ENCODE results near the gene SWT1.
"Not testable (repeated sequence)": the region's sequence is repeated elsewhere in the genome, so short reads cannot be mapped to it uniquely, and the experiment has no call there.

Gene SWT1

DNA sequence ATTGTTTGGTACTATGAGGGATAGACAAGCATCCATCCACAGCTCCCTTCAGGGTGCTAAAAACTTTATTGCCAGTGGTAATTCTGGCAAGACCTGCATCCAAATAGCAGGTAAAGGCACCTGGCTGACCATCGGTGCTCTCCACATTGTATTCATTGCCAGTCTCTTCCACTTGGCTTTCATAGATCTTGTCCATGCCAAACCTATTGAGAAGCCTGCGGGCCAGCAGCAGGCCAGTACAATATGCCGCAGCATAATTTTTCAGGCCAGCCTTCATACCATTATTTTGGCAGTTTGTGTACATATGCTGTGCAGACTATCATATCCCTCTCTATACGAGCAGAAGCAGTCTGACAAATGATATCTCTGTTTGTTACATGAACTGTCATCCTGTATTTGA lies 70.2 kb downstream of the SWT1 start:
- no peaks in the 10 kb centered on the region; the same call in 1 of the 2 replicates for H3K36me3 ChIP-seq (ENCODE audit: insufficient read depth, low read length)
- H3K4me3 ChIP-seq (ENCODE audit: low read length), result no peak overlapping the region
- no peaks in the 10 kb centered on the region for H3K4me1 ChIP-seq (ENCODE audit: insufficient read depth, low read length)
- 94% methylated on average over 4 of the region's 4 CpGs for WGBS
- no peaks in the 10 kb centered on the region for H3K27me3 ChIP-seq (ENCODE audit: insufficient read depth, low read length)
- H3K9ac ChIP-seq (ENCODE audit: low read depth, low read length), result no peak overlapping the region
- H3K27ac ChIP-seq (ENCODE audit: low read depth, low read length), result no peak overlapping the region
- peaks cover 5% of the 10 kb centered on the region; the same call in 1 of the 2 replicates for H3K9me3 ChIP-seq (ENCODE audit: insufficient read depth, low read depth, low read length)

DNA sequence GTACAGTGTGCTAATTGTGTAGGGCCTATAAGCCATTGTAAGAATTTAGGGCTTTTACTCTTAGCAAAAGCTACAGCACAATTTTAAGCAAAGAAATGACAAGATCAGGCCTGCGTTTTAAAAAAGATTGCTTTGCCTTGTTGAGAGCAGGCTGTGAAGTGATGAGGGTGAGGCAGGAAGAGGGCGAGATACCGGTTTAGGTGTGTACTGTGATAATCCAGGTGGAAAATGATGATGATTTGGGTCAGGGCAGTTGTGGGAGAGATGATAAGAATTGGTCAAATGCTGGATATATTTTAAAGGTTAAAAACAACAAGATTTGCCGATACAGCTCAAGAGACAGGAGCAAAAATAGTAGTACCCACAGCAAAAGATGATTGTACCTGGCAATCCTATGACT lies 72.0 kb downstream of the SWT1 start:
- peaks cover 3% of the 10 kb centered on the region; the same call in 1 of the 2 replicates for H3K9me3 ChIP-seq (ENCODE audit: insufficient read depth, low read depth, low read length)
- no peaks in the 10 kb centered on the region for H3K4me1 ChIP-seq (ENCODE audit: insufficient read depth, low read length)
- H3K36me3 ChIP-seq (ENCODE audit: insufficient read depth, low read length), result no peaks in the 10 kb centered on the region; the same call in 1 of the 2 replicates
- 96% methylated on average over 4 of the region's 4 CpGs for WGBS
- no peak overlapping the region for H3K9ac ChIP-seq (ENCODE audit: low read depth, low read length)
- no peak overlapping the region for H3K4me3 ChIP-seq (ENCODE audit: low read length)
- H3K27ac ChIP-seq (ENCODE audit: low read depth, low read length), result no peak overlapping the region
- no peaks in the 10 kb centered on the region for H3K27me3 ChIP-seq (ENCODE audit: insufficient read depth, low read length)

DNA sequence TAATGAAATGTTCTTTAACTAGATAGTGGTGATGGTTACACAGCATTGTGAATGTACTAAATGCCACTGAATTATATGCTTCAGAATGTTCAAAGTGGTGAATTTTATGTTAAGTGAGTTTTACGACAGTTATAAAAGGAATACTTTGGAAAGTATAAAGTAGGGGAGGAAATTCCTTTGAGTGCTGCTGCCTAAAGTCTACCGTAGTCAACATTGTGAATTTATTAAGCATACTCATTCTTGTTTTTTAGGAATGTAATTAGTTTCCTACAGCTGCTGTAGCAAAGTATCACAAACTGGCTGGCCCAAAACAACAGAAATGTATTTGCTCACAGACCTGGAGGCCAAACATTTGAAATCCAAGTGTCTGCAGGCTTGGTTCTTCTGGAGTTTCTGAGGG lies 73.0 kb downstream of the SWT1 start:
- H3K27me3 ChIP-seq (ENCODE audit: insufficient read depth, low read length), result no peaks in the 10 kb centered on the region
- 89% methylated on average over 2 of the region's 2 CpGs for WGBS
- H3K27ac ChIP-seq (ENCODE audit: low read depth, low read length), result no peak overlapping the region
- no peaks in the 10 kb centered on the region for H3K4me1 ChIP-seq (ENCODE audit: insufficient read depth, low read length)
- H3K4me3 ChIP-seq (ENCODE audit: low read length), result no peak overlapping the region
- H3K36me3 ChIP-seq (ENCODE audit: insufficient read depth, low read length), result no peaks in the 10 kb centered on the region
- no peaks in the 10 kb centered on the region for H3K9me3 ChIP-seq (ENCODE audit: insufficient read depth, low read depth, low read length)
- no peak overlapping the region for H3K9ac ChIP-seq (ENCODE audit: low read depth, low read length)

DNA sequence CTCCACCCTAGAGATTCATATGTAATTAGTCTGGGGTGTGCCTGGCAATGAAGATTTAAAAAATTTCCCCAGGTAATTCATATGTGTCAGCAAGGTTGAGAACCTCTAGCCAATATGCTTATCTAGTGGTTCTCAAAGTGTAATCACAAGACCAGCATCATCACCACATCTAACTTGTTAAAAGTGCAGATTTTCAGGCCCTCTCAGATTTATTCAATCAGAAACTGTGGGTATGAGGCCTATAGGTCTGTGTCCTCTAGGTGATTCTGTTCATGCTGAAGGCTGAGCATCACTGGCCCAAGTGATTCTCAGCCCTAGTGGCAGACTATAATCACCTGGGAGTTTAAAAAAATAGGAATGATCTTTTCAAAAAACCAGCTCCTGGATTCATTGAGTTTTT lies 75.9 kb downstream of the SWT1 start:
- no peaks in the 10 kb centered on the region for H3K36me3 ChIP-seq (ENCODE audit: insufficient read depth, low read length)
- H3K27me3 ChIP-seq (ENCODE audit: insufficient read depth, low read length), result no peaks in the 10 kb centered on the region
- no peak overlapping the region for H3K9ac ChIP-seq (ENCODE audit: low read depth, low read length)
- H3K9me3 ChIP-seq (ENCODE audit: insufficient read depth, low read depth, low read length), result no peaks in the 10 kb centered on the region
- H3K4me3 ChIP-seq (ENCODE audit: low read length), result no peak overlapping the region
- H3K27ac ChIP-seq (ENCODE audit: low read depth, low read length), result no peak overlapping the region
- no peaks in the 10 kb centered on the region for H3K4me1 ChIP-seq (ENCODE audit: insufficient read depth, low read length)

DNA sequence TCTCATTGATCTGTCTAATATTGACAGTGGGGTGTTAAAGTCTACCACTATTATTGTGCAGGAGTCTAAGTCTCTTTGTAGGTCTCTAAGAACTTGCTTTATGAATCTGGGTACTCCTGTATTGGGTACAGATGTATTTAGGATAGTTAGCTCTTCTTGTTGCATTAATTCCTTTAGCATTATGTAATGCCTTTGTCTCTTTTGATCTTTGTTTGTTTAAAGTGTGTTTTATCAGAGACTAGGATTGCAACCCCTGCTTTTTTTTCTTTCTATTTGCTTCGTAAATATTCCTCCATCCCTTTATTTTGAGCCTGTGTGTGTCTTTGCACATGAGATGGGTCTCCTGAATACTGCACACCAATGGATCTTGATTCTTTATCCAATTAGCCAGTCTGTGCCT lies 77.2 kb downstream of the SWT1 start:
- H3K4me1 ChIP-seq (ENCODE audit: insufficient read depth, low read length); H3K9ac ChIP-seq (ENCODE audit: low read depth, low read length); H3K27me3 ChIP-seq (ENCODE audit: insufficient read depth, low read length); H3K4me3 ChIP-seq (ENCODE audit: low read length); H3K27ac ChIP-seq (ENCODE audit: low read depth, low read length); H3K9me3 ChIP-seq (ENCODE audit: insufficient read depth, low read depth, low read length); H3K36me3 ChIP-seq (ENCODE audit: insufficient read depth, low read length): not testable (repeated sequence)
- WGBS, result 94% methylated on average over 1 of the region's 1 CpG

DNA sequence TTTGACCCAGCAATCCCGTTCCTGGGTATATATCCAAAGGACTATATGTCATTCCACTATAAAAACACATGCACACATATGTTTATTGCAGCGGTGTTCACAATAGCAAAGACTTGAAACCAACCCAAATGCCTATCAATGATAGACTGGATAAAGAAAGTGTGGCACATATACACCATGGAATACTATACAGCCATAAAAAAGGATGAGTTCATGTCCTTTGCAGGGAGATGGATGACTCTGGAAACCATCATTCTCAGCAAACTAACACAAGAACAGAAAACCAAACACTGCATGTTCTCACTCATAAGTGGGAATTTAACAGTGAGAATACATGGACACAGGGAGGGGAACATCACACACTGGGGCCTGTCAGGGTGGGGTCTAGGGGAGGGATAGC lies 80.2 kb downstream of the SWT1 start:
- H3K9ac ChIP-seq (ENCODE audit: low read depth, low read length); H3K27me3 ChIP-seq (ENCODE audit: insufficient read depth, low read length); H3K4me3 ChIP-seq (ENCODE audit: low read length); H3K27ac ChIP-seq (ENCODE audit: low read depth, low read length); H3K9me3 ChIP-seq (ENCODE audit: insufficient read depth, low read depth, low read length); H3K4me1 ChIP-seq (ENCODE audit: insufficient read depth, low read length); H3K36me3 ChIP-seq (ENCODE audit: insufficient read depth, low read length): not testable (repeated sequence)
- 97% methylated on average over 2 of the region's 2 CpGs for WGBS

DNA sequence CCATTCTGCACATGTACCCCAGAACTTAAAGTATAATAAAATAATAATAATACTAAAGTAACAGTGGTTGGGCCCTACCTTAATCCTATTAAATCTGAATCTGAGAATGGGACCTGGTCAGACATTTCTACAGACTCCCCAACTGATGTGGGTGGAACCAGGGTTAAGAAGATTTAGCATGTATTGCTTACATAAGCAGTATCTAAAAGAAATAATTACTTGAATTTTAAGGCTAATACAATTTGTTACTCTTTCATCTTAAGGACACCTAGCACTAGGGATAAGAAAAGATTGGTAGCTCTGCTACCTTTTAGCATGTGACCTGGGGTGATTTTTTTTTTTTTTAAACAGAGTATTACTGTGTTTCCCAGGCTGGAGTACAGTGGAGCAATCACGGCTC lies 80.7 kb downstream of the SWT1 start:
- H3K36me3 ChIP-seq (ENCODE audit: insufficient read depth, low read length), result no peaks in the 10 kb centered on the region
- H3K27ac ChIP-seq (ENCODE audit: low read depth, low read length), result no peak overlapping the region
- H3K4me3 ChIP-seq (ENCODE audit: low read length), result no peak overlapping the region
- H3K27me3 ChIP-seq (ENCODE audit: insufficient read depth, low read length), result no peaks in the 10 kb centered on the region
- H3K9ac ChIP-seq (ENCODE audit: low read depth, low read length), result no peak overlapping the region
- no peaks in the 10 kb centered on the region for H3K9me3 ChIP-seq (ENCODE audit: insufficient read depth, low read depth, low read length)
- peaks cover 6% of the 10 kb centered on the region; the same call in 1 of the 2 replicates for H3K4me1 ChIP-seq (ENCODE audit: insufficient read depth, low read length)
- WGBS, result 97% methylated on average over 1 of the region's 1 CpG

DNA sequence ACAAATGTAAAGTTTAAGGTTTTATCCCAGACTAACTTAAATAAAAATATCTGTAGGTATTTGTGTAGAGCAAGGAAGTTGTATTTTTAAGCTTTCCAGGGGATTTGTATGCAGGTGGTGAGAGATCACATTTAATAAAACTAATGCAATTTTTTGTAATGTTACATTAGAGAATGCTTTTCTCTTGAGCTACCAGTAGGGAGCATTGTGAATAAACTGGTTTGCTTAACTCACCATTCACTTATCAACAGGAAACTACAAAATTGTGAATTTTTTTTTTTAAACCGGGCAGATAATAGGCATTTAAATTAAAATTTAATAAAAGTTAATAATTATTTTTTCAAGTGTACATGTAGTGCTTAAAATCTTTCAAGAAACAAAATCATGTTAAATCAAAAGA lies 81.5 kb downstream of the SWT1 start:
- WGBS, result no CpG with 5 or more reads among the region's 1 CpG
- Histone ChIP-seq H3K36me3 (ENCODE audit: insufficient read depth, low read length) (no peaks in the 10 kb centered on the region), H3K27ac (ENCODE audit: low read depth, low read length) (no peak overlapping the region), H3K27me3 (ENCODE audit: insufficient read depth, low read length) (no peaks in the 10 kb centered on the region), H3K4me1 (ENCODE audit: insufficient read depth, low read length) (peaks cover 6% of the 10 kb centered on the region; the same call in 1 of the 2 replicates), H3K9ac (ENCODE audit: low read depth, low read length) (no peak overlapping the region), H3K9me3 (ENCODE audit: insufficient read depth, low read depth, low read length) (no peaks in the 10 kb centered on the region), H3K4me3 (ENCODE audit: low read length) (no peak overlapping the region)

DNA sequence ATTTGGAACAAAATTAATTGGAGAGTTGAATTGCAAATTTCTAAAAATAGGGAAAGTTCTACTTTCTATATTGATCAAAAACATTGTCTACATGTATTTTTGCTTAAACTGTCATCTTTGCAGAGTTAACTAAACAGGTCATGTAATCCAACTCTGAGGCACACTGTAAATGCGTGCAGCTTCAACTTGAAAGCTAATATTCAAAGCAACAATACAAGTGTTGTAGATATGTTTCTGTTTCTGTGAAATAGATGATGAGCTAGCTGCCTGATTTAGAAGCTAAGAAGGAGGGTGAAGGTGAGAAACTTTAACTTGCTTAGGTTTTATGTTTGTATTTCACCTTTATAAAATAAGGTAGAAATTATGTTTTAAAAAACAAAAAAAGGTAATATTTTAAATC lies 82.9 kb downstream of the SWT1 start:
- H3K4me3 ChIP-seq (ENCODE audit: low read length), result no peak overlapping the region
- WGBS, result 100% methylated on average over 1 of the region's 1 CpG
- H3K27me3 ChIP-seq (ENCODE audit: insufficient read depth, low read length), result no peaks in the 10 kb centered on the region
- H3K27ac ChIP-seq (ENCODE audit: low read depth, low read length), result no peak overlapping the region
- peaks cover 6% of the 10 kb centered on the region; the same call in 1 of the 2 replicates for H3K4me1 ChIP-seq (ENCODE audit: insufficient read depth, low read length)
- H3K36me3 ChIP-seq (ENCODE audit: insufficient read depth, low read length), result no peaks in the 10 kb centered on the region
- H3K9me3 ChIP-seq (ENCODE audit: insufficient read depth, low read depth, low read length), result no peaks in the 10 kb centered on the region
- no peak overlapping the region for H3K9ac ChIP-seq (ENCODE audit: low read depth, low read length)

DNA sequence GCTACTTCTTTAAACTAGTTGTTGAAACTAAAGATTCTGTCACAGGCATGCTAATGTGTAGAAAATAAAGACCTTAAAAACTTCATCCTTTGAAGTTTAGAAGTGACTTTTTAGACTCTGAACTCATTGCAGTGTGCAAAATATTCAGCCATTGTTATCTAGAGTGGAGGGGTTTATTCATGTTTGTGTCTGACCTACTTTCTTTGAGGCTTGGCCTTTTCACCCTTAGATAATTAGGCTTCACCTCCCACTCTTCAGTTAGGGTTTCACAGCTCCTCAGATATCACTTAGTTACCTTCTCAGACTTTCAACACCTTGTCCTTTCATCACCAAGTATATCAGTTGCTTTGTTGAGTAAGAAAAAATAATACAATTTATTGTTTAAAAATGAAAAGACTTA lies 84.2 kb downstream of the SWT1 start:
- Histone ChIP-seq H3K9ac (ENCODE audit: low read depth, low read length) (no peak overlapping the region), H3K27ac (ENCODE audit: low read depth, low read length) (no peak overlapping the region)

DNA sequence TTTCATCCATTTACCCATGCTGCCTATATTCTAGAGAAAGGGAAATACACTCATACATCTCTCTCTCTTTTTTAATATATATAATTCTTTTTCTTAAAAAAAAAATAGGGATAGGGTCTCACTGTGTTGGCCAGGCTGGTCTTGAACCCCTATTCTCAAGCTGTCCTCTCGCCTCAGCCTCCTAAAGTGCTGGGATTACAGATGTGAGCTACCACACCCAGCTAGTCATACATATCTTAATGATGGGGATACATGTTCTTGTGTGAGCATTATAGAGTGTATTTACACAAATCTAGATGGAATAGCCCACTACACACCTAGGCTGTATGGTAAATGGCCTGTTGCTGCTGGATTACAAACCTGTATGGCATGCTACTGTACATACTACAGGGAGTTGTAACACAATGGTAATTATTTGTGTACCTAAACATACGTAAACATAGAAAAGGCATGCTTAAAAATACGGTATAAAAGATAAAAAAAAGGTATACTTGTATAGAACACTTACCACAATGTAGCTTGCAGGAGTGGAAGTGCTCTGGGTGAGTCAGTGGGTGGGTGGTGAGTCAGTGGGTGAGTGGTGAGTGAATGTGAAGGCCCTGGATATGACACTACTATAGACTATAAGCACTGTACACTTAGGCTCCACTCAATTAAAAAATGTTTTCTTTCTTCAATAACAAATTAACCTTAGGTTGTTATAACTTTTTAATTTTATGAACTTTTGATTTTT lies 87.2 kb downstream of the SWT1 start:
- no CpG with 5 or more reads among the region's 3 CpGs for WGBS
- Histone ChIP-seq H3K4me3 (ENCODE audit: low read length) (no peak overlapping the region), H3K4me1 (ENCODE audit: insufficient read depth, low read length) (peaks cover 6% of the 10 kb centered on the region; the same call in 1 of the 2 replicates), H3K27ac (ENCODE audit: low read depth, low read length) (no peak overlapping the region), H3K9ac (ENCODE audit: low read depth, low read length) (no peak overlapping the region), H3K9me3 (ENCODE audit: insufficient read depth, low read depth, low read length) (no peaks in the 10 kb centered on the region), H3K36me3 (ENCODE audit: insufficient read depth, low read length) (no peaks in the 10 kb centered on the region), H3K27me3 (ENCODE audit: insufficient read depth, low read length) (no peaks in the 10 kb centered on the region)

More for the DNA sequence above, 84.2 kb downstream of the SWT1 start:
- Histone ChIP-seq H3K9me3 (ENCODE audit: insufficient read depth, low read depth, low read length) (no peaks in the 10 kb centered on the region), H3K4me1 (ENCODE audit: insufficient read depth, low read length) (peaks cover 6% of the 10 kb centered on the region; the same call in 1 of the 2 replicates), H3K27me3 (ENCODE audit: insufficient read depth, low read length) (no peaks in the 10 kb centered on the region), H3K36me3 (ENCODE audit: insufficient read depth, low read length) (no peaks in the 10 kb centered on the region), H3K4me3 (ENCODE audit: low read length) (no peak overlapping the region)

DNA sequence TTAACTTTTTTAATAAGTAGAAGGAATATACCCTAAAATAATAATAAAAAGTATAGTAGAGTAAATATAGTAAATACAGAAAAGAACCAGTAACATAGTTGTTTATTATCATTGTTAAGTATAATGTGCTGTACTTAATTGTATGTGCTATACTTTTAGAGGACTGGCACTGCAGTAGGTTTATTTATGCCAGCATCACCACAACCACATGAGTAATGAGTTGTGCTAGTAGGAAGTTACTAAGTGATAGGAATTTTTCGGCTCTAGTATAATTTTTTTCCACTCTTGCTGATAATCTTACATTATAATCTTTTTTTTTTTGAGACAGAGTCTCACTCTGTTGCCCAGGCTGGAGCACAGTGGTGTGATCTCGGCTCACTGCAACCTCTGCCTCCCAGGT lies 88.5 kb downstream of the SWT1 start:
- no peak overlapping the region for H3K4me3 ChIP-seq (ENCODE audit: low read length)
- H3K27me3 ChIP-seq (ENCODE audit: insufficient read depth, low read length), result no peaks in the 10 kb centered on the region
- H3K9me3 ChIP-seq (ENCODE audit: insufficient read depth, low read depth, low read length), result no peaks in the 10 kb centered on the region
- H3K36me3 ChIP-seq (ENCODE audit: insufficient read depth, low read length), result no peaks in the 10 kb centered on the region
- WGBS, result 89% methylated on average over 1 of the region's 2 CpGs
- no peak overlapping the region for H3K9ac ChIP-seq (ENCODE audit: low read depth, low read length)
- peaks cover 17% of the 10 kb centered on the region for H3K4me1 ChIP-seq (ENCODE audit: insufficient read depth, low read length)
- H3K27ac ChIP-seq (ENCODE audit: low read depth, low read length), result no peak overlapping the region
